GM15510 (cell line): ENCODE results near the gene IQCE.
A peak's percentile ranks its signal among the peaks of the same experiment; 100 is the strongest.

ENCODE experiments used
- POLR2A ChIP-seq: IDR thresholded peaks from 3 replicates; pipeline ENCODE4 v1.6.1; 2011; ENCODE audit warnings: borderline replicate concordance; ENCODE audit not compliant: insufficient read length; ENCODE audit errors: extremely low read depth

The IQCE gene, protein sequence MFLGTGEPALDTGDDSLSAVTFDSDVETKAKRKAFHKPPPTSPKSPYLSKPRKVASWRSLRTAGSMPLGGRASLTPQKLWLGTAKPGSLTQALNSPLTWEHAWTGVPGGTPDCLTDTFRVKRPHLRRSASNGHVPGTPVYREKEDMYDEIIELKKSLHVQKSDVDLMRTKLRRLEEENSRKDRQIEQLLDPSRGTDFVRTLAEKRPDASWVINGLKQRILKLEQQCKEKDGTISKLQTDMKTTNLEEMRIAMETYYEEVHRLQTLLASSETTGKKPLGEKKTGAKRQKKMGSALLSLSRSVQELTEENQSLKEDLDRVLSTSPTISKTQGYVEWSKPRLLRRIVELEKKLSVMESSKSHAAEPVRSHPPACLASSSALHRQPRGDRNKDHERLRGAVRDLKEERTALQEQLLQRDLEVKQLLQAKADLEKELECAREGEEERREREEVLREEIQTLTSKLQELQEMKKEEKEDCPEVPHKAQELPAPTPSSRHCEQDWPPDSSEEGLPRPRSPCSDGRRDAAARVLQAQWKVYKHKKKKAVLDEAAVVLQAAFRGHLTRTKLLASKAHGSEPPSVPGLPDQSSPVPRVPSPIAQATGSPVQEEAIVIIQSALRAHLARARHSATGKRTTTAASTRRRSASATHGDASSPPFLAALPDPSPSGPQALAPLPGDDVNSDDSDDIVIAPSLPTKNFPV

DNA sequence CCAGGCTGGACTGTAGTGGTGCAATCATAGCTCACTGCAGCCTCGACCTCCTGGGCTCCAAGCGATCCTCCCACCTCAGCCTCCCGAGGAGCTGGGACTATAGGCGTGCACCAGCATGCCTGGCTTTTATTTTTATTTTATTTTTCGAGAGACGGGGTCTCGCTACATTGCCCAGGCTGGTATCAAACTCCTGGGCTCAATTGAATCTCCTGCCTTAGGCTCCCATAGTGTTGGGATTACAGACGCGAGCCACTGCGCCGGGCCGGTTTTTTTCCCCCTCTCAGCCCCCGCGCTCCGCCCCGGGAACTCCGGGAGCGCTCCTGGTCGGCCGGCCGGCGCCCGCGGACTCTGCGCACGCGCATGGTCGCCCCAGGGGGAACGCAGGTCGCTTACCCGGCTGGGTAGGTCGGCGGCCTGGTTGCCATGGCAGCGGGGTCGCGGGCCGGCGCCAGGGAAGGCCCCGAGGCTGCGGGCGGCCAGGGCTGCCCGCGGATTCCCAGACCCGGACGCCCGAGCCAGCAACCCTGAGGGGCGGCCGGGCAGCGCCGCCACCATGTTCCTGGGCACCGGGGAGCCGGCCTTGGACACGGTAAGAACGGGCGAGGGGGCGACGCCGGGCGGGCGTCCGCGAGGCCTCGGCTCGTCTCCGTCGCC lies at the start of gene IQCE:
Gene IQCE (plus strand): TSS at position 351 of the 654 bp plus-strand sequence. CDS start 203 bp downstream, at position 554.
- peak; percentile 21 for TF ChIP-seq POLR2A

DNA sequence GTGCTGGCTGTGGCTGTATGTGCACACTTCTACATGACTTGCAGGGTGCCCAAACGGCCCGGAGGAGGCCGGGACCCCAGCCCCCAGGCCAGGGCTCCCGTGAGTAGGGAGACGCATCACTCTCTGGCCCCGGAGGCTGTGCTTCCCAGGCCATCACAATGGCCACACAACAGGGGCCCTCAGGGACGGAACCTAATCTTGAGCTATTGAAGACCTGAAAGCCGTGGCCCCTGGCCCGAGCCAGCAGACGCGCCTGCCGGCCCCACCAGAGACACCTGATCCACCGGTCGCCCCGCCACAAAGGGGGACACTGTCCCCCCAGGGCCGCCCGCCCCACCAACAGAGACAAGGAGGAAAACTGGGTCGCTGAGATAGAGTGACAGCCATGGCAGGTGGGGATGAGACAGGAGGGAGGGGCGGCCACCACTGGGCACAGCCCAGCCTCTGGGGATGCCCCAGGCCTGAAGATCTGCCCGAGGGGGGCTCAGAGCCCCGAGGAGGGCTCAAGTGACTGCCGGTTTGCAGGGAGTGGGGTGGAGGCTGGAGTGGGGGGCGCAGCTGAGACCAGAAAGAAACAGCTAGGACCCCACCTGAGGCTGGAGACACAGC lies 49.4 kb upstream of the IQCE start:
- TF ChIP-seq POLR2A: no peak

GRCh38 chr7:2510130-2510776 lies 48.5 kb upstream of the IQCE start:
- TF ChIP-seq POLR2A: no peak

DNA sequence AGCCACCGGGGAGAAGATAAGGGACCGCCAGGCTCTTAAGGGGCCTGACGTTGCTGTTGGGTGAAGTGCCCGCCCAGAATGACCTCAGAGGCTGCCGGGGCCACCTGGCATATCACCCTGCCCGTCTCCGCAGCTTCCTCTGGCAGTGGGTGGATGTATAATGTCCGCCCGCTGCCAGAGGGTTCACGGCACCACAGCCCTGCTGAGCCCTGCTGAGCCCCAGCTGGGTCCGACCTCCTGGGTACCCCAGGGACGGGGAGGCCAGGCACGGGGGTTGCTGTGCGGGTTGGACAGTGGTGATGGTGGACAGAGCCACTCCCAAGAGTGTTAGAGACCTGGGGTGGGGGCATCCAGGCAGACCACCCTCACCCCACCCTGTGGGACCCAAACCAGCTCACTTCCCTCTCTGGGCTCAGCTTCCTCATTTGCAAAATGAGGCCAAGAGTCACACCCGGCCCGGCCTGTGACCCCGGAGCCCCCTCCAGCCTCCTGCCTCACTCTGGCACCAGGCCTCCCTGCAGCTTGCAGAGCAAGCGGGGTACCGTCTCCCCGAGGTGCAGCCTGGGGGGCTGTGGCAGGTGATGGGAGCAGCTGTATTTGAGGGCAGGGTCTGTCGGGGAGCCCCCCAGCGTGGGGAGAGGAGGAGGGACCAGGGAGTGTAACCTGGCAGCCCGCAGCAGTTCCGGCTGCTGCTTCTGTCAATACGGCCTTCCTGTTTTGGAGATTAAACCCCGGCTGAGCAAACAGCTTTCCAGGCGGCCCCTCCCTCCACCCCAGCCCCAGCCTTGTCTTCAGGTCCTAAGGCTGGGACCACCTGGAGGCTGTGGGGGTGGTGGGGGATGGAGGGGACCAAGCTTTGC lies 47.6 kb upstream of the IQCE start:
- TF ChIP-seq POLR2A: no peak

DNA sequence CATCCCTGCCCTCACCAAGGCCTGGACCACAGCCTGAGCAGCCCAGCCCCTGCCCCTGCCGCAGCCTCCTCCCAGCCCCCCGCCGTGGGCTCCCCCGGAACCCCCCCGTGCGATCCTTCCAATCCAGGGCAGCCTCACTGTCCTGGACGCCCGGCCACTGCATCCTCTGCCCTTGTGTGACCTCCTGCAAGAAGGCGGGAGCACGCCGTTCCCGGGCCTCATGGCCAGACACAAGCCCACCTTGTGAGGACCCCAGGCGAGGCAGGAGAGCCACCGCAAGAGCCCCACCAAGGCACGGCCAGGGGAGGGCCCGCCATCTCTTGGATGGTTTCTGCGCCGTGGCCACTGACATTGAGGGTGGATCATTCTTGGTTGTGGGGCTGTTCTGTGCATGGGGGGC lies 47.0 kb upstream of the IQCE start:
- TF ChIP-seq POLR2A: no peak

DNA sequence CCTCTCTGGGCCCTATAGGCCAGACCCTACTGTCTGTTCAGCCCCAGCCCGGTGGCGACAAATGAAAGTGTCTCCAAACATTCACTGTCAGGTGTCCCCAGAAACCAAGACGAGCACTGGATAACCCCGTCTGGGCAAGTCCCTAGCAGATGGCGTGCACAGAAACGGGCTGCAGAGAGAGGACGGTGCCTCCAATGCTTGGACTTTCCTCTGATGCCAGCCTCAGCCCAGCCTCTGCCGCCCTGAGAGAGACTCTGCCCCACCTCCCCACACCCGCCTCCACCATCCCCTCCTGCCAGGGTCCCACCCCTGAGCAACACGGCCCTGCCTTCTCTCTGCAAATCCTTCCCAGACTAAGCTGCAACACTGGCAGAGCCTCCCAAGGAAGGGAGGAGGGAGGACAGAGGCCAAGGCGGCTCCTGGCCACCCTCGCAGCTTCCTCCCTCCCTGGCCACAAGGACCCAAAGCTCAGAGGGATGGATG lies 46.6 kb upstream of the IQCE start:
- TF ChIP-seq POLR2A: no peak

DNA sequence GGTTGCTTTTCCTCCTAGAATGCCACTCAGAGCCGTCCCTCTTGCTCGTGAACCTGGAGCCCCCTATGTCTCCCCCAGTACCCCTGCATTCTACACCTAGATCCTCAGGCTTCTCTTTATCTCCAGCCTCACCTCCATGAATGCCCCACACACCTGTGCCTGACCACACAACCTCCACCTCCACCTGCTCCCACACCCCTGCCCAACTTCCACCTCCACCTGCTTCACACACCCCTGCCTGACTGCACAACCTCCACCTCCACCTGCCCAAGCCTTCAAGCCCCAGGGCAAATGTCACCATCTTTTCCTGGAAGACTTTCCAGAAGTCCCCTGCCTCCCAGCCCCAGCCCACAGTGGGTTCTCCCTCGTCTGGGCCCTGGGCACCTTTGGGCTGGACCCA lies 46.1 kb upstream of the IQCE start:
- no peak for TF ChIP-seq POLR2A

- no peak for TF ChIP-seq POLR2A
These were observed 45.1 kb upstream of the IQCE start for GRCh38 chr7:2513702-2514101.

GRCh38 chr7:2514473-2515423 lies 44.0 kb upstream of the IQCE start:
- TF ChIP-seq POLR2A: no peak

GRCh38 chr7:2515424-2516193 lies 43.2 kb upstream of the IQCE start:
- no peak for TF ChIP-seq POLR2A

GRCh38 chr7:2516194-2516555 lies 42.6 kb upstream of the IQCE start:
- no peak for TF ChIP-seq POLR2A

DNA sequence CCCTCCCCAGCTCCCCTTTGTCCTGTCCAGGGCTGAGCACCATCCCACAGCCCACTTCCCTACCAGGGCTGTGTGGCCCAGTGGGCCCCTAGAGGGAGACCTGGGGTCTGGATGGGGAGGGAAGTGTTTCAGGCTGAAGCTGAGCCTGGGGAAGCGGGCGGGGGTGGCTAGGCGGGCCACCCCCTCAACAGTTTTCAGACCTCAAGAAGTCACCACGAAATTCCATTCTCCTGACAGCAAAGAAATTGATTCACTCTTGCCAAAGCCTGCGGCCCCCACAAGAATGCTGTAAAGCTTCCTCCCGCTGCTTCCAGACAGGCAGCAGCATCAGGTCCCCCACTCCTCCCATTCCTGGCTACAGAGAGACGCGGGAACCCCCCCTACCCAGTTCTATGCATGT lies 41.8 kb upstream of the IQCE start:
- no peak for TF ChIP-seq POLR2A

DNA sequence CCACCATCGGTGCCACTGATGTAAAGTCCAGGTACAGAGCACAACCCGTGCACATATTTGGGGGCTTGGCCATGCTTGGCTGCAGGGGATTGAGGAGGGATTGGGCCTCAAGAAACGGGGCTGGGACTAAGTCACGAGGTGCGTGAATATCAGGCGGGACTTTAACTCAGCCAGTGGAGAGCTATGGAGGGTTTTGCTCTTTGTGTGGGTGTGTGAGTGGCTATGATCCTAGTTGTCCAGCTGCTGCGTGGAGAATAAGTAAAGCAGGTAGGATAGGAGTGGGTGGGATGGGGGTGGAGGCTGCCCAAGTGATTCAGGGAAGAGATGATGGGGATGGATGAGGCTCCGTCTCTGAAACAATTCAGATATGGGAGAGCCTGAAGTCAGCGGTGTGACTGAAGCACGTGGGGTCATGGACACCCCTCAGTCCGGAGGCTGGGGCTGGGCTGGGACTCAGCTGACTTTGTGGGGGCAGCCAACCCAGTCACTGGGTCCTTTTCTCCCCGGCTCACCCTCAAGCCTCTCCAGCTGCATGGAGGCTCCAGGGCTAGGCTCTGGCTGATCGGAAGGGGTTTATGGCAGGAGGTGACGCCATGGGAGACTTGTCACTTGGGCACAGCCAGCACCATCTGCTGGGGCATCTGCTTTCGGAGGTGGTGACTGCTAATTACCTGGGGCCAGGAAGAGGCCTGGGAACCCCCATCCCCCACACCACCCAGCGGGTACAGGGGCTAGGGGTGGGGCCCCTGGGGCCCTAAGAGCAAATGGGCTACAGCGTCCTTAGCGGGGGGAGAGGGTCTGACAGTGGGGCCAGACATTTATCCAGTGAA lies 40.9 kb upstream of the IQCE start:
- no peak for TF ChIP-seq POLR2A
